ENCODE measurements around the gene PDZRN4.

GRCh38 chr12:41205070-41205709 is 17.1 kb downstream of the PDZRN4 start:
- no peak for TF ChIP-seq CTCF (IDR thresholded peaks at IDR 0.05)
- TF ChIP-seq POLR2A (IDR thresholded peaks at IDR 0.05), result no peak
- no peak for TF ChIP-seq EP300 (IDR thresholded peaks at IDR 0.05; ENCODE audit: low read depth)
